ENCODE measurements around the gene CPPED1. TPM values are rescaled to one million over a fixed set of nuclear protein-coding genes. Genes with fewer than 3 reads are reported as not detected.

CPPED1 gene
- total RNA-seq, 1 experiment from 2014 or later = 9.5 TPM

DNA sequence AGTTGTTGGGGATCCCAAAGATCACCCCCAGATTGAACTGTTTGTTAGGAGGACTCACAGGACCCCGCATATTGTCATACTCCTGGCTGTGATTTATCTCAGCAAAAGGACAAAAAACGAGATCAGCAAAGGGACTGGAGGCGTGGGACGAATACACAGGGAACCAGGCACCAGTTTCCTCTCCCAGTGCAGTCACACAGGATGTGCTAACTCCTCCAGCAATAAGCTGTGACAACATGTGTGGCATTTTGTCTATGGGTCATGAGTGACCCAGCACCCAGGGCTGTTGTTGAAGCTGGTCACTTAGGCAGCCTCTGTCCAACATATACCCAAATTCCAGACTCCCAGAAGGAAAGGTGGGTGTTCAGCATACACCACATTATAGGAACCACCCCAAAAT, 60.9 kb downstream of the CPPED1 start:
- no peak for DNase-seq (ENCODE audit: extremely low read depth, low read depth)

GRCh38 chr16:12740986-12741610, 62.6 kb downstream of the CPPED1 start:
- DNase-seq (ENCODE audit: extremely low read depth, low read depth) = no peak

GRCh38 chr16:12739738-12740137, 63.9 kb downstream of the CPPED1 start:
- no peak for DNase-seq (ENCODE audit: extremely low read depth, low read depth)

GRCh38 chr16:12737563-12737962, 66.1 kb downstream of the CPPED1 start:
- no peak for DNase-seq (ENCODE audit: extremely low read depth, low read depth)

DNA sequence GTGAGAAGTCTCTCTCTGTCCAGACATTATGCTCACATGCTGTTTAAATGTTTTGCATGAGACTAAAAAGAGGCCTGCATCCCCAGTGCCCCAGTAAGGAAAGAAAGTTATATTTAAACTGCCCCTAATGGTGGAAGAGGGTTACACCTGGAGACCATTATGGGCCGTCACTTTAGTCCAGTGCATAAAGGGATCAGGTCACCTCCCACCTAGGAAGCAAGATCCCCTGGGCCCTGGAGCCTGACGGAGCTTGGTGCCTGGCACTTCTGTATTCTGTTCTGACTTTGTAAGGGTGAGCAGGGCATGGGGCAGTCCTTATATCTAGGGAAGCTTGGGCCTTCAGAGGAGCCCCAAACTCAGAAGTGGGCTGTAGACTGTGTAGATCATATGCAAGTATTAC, 67.9 kb downstream of the CPPED1 start:
- DNase-seq (ENCODE audit: extremely low read depth, low read depth) = no peak

DNA sequence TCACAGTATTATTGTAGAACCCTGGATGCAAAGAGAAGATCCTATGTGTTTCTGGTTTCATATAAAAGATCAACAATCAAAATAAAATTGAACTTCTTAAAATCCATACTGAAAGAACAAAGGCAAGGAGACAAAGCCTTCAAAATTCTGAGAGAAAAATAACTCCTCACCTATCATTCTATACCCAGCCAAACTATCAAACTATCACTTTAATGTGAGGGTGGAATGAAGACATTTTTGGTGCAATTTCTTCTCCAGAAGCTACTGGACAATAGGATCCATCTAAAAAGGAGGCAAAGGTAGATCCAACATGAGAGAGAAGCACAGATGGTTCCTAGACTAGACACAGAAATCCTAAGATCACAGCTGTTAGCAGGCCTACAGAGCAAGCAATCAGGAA, 71.1 kb downstream of the CPPED1 start:
- no peak for DNase-seq (ENCODE audit: extremely low read depth, low read depth)

DNA sequence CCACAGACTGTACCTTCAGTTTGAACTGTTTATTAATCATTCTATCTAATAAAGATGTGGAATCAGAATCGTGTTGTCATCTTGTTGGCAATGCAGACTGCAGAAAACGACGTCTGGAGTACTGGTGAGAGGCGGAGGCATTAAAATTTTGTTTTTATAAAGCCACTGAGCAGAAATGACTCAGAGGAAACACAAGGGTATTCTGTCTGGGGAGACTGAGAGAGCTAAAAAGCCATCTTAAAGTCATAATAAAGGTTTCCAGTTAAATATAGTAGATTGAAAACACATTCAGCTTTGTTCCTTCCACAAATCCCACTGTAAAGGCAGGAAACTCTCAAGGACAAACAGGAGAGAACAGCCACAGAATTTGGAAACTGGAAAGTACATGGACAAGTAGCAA, 74.2 kb downstream of the CPPED1 start:
- no peak for DNase-seq (ENCODE audit: extremely low read depth, low read depth)

GRCh38 chr16:12728469-12728868, 75.2 kb downstream of the CPPED1 start:
- DNase-seq (ENCODE audit: extremely low read depth, low read depth) = no peak

GRCh38 chr16:12724226-12724625, 79.5 kb downstream of the CPPED1 start:
- DNase-seq (ENCODE audit: extremely low read depth, low read depth) = no peak

- no peak for DNase-seq (ENCODE audit: extremely low read depth, low read depth)
Measured at GRCh38 chr16:12723681-12724080, 80.0 kb downstream of the CPPED1 start.

DNA sequence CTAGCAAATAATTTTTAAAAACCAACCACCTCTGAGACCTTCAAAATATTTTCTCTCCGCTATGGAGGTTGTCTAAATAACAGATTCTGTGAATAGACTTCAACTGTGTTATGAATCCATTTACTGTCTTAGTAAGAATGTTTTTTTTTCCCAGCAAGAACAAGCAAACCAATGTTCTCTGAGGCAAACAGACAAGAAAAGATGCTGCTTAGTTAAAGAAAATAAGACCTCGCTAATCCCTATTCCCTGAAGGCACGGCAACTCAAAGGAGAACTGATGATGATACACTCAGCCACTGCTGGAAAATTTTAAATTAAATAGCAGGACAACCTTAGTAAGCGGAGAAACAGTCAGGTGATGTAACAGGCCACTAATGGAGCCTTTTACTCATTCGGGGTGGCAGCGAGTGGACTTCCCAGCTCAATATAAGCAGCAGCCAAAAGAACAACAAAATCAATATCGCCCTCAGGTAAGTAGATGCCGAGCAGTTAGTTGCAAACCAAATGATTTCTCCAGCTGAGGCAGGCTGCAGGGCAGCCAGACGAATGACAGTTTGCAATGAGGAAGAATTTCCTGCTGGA, 81.8 kb downstream of the CPPED1 start:
- no peak for DNase-seq (ENCODE audit: extremely low read depth, low read depth)

- no peak for DNase-seq (ENCODE audit: extremely low read depth, low read depth)
Measured at GRCh38 chr16:12719972-12720371, 83.7 kb downstream of the CPPED1 start.

DNA sequence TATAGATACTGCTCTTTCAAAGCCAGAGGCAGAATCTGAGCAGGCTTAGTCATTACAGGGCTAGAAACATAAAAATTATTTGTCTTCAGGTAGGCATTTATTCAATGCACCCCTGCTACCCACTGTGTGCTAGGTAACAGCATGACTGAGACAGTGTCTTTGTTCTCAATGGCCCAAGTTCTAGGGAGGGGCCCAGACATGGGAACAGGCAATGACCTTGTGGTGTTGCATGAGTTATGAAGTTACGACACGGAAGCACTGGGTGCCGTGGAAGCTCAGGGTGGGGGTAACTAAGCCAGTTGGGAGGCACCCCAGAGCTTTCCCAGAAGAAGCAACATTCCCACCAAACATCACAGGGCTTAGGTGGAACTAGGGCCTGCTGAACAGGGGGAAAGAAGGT, 87.0 kb downstream of the CPPED1 start:
- no peak for DNase-seq (ENCODE audit: extremely low read depth, low read depth)

- no peak for DNase-seq (ENCODE audit: extremely low read depth, low read depth)
Measured at GRCh38 chr16:12709807-12710206, 93.9 kb downstream of the CPPED1 start.

GRCh38 chr16:12708266-12708665, 95.4 kb downstream of the CPPED1 start:
- no peak for DNase-seq (ENCODE audit: extremely low read depth, low read depth)

GRCh38 chr16:12706628-12707027, 97.1 kb downstream of the CPPED1 start:
- no peak for DNase-seq (ENCODE audit: extremely low read depth, low read depth)

- DNase-seq (ENCODE audit: extremely low read depth, low read depth) = no peak
Measured at GRCh38 chr16:12704492-12705111, 99.1 kb downstream of the CPPED1 start.

DNA sequence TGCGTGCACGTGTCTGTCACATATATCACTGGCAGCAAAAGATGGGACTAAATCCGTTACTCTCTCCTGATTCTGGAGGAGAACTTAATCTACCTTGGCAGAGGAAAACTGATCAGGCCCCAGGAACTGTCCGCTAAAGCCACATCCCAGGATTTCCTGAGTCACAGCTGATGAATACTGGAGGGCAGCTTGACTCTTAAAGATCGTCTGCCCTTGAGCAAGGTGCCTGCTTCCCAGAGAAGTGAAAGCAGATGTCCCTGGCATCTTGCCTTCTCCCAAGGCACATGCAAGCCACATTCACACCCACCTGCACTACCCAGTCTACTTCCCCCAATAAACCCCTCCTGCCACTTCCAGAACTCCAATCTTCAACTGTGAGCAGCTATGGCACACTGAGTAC, 99.8 kb downstream of the CPPED1 start:
- no peak for DNase-seq (ENCODE audit: extremely low read depth, low read depth)

- DNase-seq (ENCODE audit: extremely low read depth, low read depth) = no peak
Measured at GRCh38 chr16:12700161-12700560, 103.5 kb downstream of the CPPED1 start.

DNA sequence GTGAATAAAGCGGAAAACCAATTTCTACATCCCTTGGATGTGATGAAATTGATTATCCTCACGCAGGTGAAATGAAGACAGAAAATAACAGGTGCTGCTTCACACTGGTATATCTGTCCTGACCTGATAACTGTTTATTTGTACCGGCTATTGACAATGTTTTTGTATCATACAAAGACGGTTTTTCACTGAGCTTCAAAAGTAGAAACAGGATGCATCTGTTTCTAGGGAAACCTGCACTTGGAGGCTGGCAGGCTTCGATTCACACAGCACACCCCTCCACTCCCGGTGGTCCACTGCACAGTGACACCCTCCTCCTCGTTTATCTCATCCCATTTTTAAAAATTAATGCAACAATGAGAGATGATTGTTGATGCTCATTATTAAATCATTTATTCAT, 104.5 kb downstream of the CPPED1 start:
- no peak for DNase-seq (ENCODE audit: extremely low read depth, low read depth)

DNA sequence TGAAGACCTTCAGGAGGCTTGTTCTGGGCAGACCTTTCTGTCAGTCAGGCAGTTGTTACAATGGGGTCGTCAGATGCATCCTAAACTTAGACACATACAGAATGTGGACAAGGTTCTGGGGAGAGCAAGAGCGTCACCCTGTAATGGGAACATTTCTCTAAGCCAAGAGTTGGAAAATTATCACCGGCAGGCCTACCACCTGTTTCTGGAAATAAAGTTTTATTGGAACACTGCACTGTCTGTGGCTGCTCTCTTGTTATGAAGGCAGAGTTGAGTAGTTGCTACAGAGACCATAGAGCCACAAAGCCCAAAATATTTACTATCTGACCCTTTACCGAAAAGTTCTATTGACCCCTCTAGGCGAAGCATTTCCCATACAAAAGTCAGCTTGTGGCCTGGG, 106.2 kb downstream of the CPPED1 start:
- no peak for DNase-seq (ENCODE audit: extremely low read depth, low read depth)

DNA sequence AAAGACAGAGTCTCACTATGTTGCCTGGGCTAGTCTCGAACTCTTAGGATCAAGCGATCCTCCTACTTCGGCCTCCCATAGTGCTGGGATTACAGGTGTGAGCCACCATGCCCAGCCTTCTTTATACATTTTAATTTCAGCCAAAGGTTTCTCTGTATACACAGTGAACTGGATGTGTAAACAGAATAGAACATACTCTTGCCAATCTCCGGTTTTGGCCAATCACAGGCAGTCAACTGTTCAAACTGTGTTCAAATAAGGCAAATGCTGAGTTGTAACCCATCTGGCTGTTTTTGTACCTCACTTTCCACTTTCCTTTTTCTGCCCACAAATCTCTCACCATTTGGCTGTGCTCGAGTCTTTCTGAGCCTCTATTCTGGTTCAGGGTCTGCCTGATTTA, 108.2 kb downstream of the CPPED1 start:
- no peak for DNase-seq (ENCODE audit: extremely low read depth, low read depth)

Data from NCI-H460 (cell line).